Measurements from ENCODE around the gene ITIH4. TPM values are rescaled to one million over a fixed set of nuclear protein-coding genes. Genes with fewer than 3 reads are reported as not detected.

Gene ITIH4
- total RNA-seq, 1 donor from 2014 or later, result 0.26 TPM

GRCh38 chr3:52848617-52849016 is 18.1 kb upstream of the ITIH4 start:
- FAIRE-seq (no peak), DNase-seq (ENCODE audit: low read depth) (peak; percentile 66)
- TF ChIP-seq CTCF (IDR thresholded peaks at IDR 0.05; ENCODE audit: insufficient read depth, low read length, severe bottlenecking), result no peak
- no peak overlapping the region for H3K4me3 ChIP-seq (ENCODE audit: low read depth, low read length)
- H3K36me3 ChIP-seq (ENCODE audit: control insufficient read depth, insufficient read depth, low read length), result peaks cover 1% of the 10 kb centered on the region
- no peaks in the 10 kb centered on the region for H3K27me3 ChIP-seq (ENCODE audit: control insufficient read depth, insufficient read depth, low read length)

- Histone ChIP-seq H3K36me3 (ENCODE audit: control insufficient read depth, insufficient read depth, low read length) (peaks cover 1% of the 10 kb centered on the region), H3K4me3 (ENCODE audit: low read depth, low read length) (no peak overlapping the region), H3K27me3 (ENCODE audit: control insufficient read depth, insufficient read depth, low read length) (no peaks in the 10 kb centered on the region)
- no peak for FAIRE-seq
- DNase-seq (ENCODE audit: low read depth), result no peak
- TF ChIP-seq CTCF (IDR thresholded peaks at IDR 0.05; ENCODE audit: insufficient read depth, low read length, severe bottlenecking), result no peak
Measured at GRCh38 chr3:52847726-52848125, 17.3 kb upstream of the ITIH4 start.

GRCh38 chr3:52847241-52847640 is 16.8 kb upstream of the ITIH4 start:
- no peak for TF ChIP-seq CTCF (IDR thresholded peaks at IDR 0.05; ENCODE audit: insufficient read depth, low read length, severe bottlenecking)
- no peak for DNase-seq (ENCODE audit: low read depth)
- H3K4me3 ChIP-seq (ENCODE audit: low read depth, low read length), result no peak overlapping the region
- no peaks in the 10 kb centered on the region for H3K27me3 ChIP-seq (ENCODE audit: control insufficient read depth, insufficient read depth, low read length)
- peaks cover 1% of the 10 kb centered on the region for H3K36me3 ChIP-seq (ENCODE audit: control insufficient read depth, insufficient read depth, low read length)
- no peak for FAIRE-seq

- TF ChIP-seq CTCF (IDR thresholded peaks at IDR 0.05; ENCODE audit: insufficient read depth, low read length, severe bottlenecking), result no peak
- FAIRE-seq (no peak), DNase-seq (ENCODE audit: low read depth) (no peak)
Measured at GRCh38 chr3:52846432-52846965, 16.0 kb upstream of the ITIH4 start.

GRCh38 chr3:52845691-52846431 is 15.4 kb upstream of the ITIH4 start:
- Histone ChIP-seq H3K4me3 (ENCODE audit: low read depth, low read length) (no peak overlapping the region), H3K36me3 (ENCODE audit: control insufficient read depth, insufficient read depth, low read length) (peaks cover 5% of the 10 kb centered on the region), H3K27me3 (ENCODE audit: control insufficient read depth, insufficient read depth, low read length) (no peaks in the 10 kb centered on the region)
- FAIRE-seq, result no peak
- DNase-seq (ENCODE audit: low read depth), result no peak
- peak; percentile 43 for TF ChIP-seq CTCF (IDR thresholded peaks at IDR 0.05; ENCODE audit: insufficient read depth, low read length, severe bottlenecking)

More at GRCh38 chr3:52846432-52846965, 16.0 kb upstream of the ITIH4 start:
- peaks cover 2% of the 10 kb centered on the region for H3K36me3 ChIP-seq (ENCODE audit: control insufficient read depth, insufficient read depth, low read length)
- no peak overlapping the region for H3K4me3 ChIP-seq (ENCODE audit: low read depth, low read length)
- H3K27me3 ChIP-seq (ENCODE audit: control insufficient read depth, insufficient read depth, low read length), result no peaks in the 10 kb centered on the region
